ENCODE data around the gene OLFM1.

DNA sequence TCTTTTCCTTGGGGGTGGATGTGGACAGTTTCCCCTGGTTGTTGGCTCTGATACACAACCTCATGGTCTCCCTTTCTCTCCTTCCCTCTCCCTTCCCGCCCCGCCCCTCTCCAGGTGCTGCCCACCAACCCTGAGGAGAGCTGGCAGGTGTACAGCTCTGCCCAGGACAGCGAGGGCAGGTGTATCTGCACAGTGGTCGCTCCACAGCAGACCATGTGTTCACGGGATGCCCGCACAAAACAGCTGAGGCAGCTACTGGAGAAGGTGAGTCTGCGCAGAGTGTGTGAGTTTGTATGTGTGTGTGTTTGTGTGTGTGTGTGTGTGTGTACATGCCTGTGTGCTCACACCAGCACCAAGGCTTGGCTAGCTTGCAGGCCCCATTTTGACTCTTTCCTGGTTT, 2.6 kb downstream of the OLFM1 start:
- TF ChIP-seq, protein P1, sequence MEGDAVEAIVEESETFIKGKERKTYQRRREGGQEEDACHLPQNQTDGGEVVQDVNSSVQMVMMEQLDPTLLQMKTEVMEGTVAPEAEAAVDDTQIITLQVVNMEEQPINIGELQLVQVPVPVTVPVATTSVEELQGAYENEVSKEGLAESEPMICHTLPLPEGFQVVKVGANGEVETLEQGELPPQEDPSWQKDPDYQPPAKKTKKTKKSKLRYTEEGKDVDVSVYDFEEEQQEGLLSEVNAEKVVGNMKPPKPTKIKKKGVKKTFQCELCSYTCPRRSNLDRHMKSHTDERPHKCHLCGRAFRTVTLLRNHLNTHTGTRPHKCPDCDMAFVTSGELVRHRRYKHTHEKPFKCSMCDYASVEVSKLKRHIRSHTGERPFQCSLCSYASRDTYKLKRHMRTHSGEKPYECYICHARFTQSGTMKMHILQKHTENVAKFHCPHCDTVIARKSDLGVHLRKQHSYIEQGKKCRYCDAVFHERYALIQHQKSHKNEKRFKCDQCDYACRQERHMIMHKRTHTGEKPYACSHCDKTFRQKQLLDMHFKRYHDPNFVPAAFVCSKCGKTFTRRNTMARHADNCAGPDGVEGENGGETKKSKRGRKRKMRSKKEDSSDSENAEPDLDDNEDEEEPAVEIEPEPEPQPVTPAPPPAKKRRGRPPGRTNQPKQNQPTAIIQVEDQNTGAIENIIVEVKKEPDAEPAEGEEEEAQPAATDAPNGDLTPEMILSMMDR (IDR thresholded peaks at IDR 0.05 in 4 of 5, conservative IDR thresholded peaks at IDR 0.05 in 1 of 5) = no peak
- no peak for TF ChIP-seq POLR2A (IDR thresholded peaks at IDR 0.05)

Measured in gastrocnemius medialis (tissue), 4 donors.